ENCODE measurements around the gene LAX1.

GRCh38 chr1:203799971-203800370 lies 35.0 kb downstream of the LAX1 start:
- TF ChIP-seq CTCF (IDR thresholded peaks at IDR 0.05; ENCODE audit: insufficient read depth, low read depth, low read length): no peak
- TF ChIP-seq EZH2 (IDR thresholded peaks at IDR 0.05; ENCODE audit: insufficient read depth, low read length): no peak
